ENCODE measurements around the gene PLTP. TPM values are rescaled to one million over a fixed set of nuclear protein-coding genes. Genes with fewer than 3 reads are reported as not detected.

Gene PLTP
- total and polyA plus RNA-seq, 7 experiments from 2014 or later, result 0.31 to 0.44 (median 0.37) TPM; not detected in 3

DNA sequence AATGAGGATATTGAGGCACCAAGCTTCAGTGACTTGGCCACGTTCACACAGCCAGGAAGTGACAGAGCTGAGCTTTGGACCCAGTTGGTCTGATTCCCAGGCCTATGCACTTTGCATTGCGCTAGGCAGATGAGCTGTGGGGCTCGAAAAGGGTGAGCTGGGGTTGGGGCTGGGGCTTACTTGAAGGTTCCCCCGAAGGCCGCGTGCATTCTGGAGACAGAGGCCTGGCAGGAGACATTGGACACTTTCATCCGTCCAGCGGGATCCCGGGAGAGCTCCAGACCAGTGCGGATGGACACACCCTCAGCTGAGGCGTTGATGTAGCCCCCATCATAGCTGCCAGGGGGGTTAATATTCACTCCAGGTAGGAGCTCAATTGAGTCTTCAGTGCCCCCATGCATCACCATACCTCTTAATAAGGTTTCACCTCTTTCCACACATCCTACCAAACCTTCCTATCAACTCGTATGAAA, 2.6 kb downstream of the PLTP start:
- Histone ChIP-seq H3K4me1 (ENCODE audit: control insufficient read depth in 2 of 2, insufficient read depth in 2 of 2, low read length in 2 of 2) (peaks cover 13 to 17% of the 10 kb centered on the region in 2 donors), H3K27me3 (ENCODE audit: control insufficient read depth in 2 of 2, insufficient read depth in 2 of 2, low read length in 2 of 2) (no peaks in the 10 kb centered on the region), H3K36me3 (ENCODE audit: control insufficient read depth in 2 of 3, insufficient read depth in 3 of 3, low read length in 3 of 3) (no peaks in the 10 kb centered on the region), H3K9me3 (ENCODE audit: control insufficient read depth in 2 of 3, low read length in 3 of 3) (no peaks in the 10 kb centered on the region), H3K4me3 (ENCODE audit: low read length) (no peak overlapping the region), H3K27ac (ENCODE audit: low read depth, low read length) (no peak overlapping the region)
- no peak overlapping the region for H3K4me3 Mint-ChIP-seq
- no peaks in the 10 kb centered on the region for H3K36me3 Mint-ChIP-seq
- peak overlapping the region in 2 of 9 donors; percentile 58 to 69 for H3K27ac Mint-ChIP-seq
- intact Hi-C loops (cut with micrococcal nuclease), result no loop called here
- H3K9me3 Mint-ChIP-seq, result no peaks in the 10 kb centered on the region
- ATAC-seq (no peak), DNase-seq (no peak)
- CTCF ChIA-PET, result interaction anchor here (0.5 kb wide), 1 partner anchor 10 kb away, joined by 4 read pairs; no protein-coding TSS in a partner anchor
- peaks cover 0 to 14% (median 8%) of the 10 kb centered on the region in 5 donors for H3K27me3 Mint-ChIP-seq
- POLR2A ChIA-PET, result interaction anchor here (0.7 to 3.2 kb wide), 2 partner anchors 25 to 648 kb away, joined by 3 to 18 read pairs; partner anchors contain the start of gene PCIF1
- H3K4me1 Mint-ChIP-seq, result peaks cover 0 to 21% (median 16%) of the 10 kb centered on the region in 7 donors

DNA sequence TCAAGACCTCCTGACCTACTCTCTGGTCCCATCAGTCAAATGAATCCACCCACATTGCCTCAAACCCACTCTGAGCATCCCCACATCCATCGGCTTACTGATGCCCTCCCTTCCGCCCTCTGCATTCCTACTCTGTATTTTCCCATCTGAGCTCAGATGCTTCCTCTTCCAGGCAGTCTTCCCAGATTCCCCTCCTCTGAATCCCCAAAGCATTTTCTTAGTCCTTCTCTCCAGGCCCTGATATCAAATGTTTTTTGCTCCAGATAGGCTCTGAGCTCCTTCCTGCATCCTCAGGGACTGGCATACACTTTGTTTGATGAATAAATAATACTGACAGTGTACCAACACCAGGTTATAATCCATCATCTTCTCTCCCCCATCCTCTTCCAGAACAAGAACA, 3.9 kb downstream of the PLTP start:
- CTCF ChIA-PET, result no interaction called here

DNA sequence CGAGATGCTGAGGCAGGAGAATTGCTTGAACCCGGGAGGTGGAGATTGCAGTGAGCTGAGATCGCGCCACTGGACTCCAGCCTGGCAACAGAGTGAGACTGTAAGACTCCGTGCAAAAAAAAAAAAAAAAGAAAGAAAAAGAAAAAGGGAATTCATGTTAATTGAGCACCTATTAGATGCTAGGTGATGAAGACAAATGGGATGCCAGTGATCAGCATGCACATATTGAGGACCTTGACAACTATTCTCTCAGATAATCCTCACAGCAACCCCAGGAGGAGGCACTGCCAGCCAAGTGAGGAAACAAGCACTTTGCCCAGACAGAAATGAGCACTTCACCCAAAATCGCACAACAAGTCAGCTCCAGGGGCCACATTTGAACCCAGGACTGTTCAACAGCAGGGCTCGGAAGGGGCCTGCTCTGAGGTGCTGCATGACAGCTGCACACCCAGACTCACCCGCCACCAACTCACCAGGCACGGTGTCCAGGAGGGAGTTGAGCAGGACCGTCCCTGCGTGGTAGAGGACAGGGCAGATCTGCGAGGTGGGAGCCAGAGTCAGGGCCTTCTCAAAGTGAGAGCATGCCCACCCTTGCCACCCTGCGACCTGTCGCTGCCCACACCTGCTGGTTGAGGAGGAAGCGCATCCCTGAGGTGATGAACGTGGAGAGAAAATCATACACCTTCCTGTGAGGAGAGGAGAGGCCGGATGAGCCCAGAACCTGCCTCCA, 4.6 kb downstream of the PLTP start:
- POLR2A ChIA-PET, result no interaction called here

More for the DNA sequence above, 3.9 kb downstream of the PLTP start:
- DNase-seq, result no peak
- H3K36me3 Mint-ChIP-seq, result no peaks in the 10 kb centered on the region
- peaks cover 0 to 21% (median 16%) of the 10 kb centered on the region in 7 donors for H3K4me1 Mint-ChIP-seq
- no peak for ATAC-seq
- Histone ChIP-seq H3K4me3 (ENCODE audit: low read length) (no peak overlapping the region), H3K27me3 (ENCODE audit: control insufficient read depth in 2 of 2, insufficient read depth in 2 of 2, low read length in 2 of 2) (no peaks in the 10 kb centered on the region), H3K9me3 (ENCODE audit: control insufficient read depth in 2 of 3, low read length in 3 of 3) (no peaks in the 10 kb centered on the region), H3K4me1 (ENCODE audit: control insufficient read depth in 2 of 2, insufficient read depth in 2 of 2, low read length in 2 of 2) (peaks cover 13 to 17% of the 10 kb centered on the region in 2 donors), H3K27ac (ENCODE audit: low read depth, low read length) (no peak overlapping the region), H3K36me3 (ENCODE audit: control insufficient read depth in 2 of 3, insufficient read depth in 3 of 3, low read length in 3 of 3) (no peaks in the 10 kb centered on the region)
- H3K9me3 Mint-ChIP-seq, result no peaks in the 10 kb centered on the region
- intact Hi-C loops (cut with micrococcal nuclease), result no loop called here
- H3K4me3 Mint-ChIP-seq, result no peak overlapping the region
- POLR2A ChIA-PET, result no interaction called here
- H3K27me3 Mint-ChIP-seq, result peaks cover 0 to 9% (median 4%) of the 10 kb centered on the region in 5 donors
- H3K27ac Mint-ChIP-seq, result no peak overlapping the region

DNA sequence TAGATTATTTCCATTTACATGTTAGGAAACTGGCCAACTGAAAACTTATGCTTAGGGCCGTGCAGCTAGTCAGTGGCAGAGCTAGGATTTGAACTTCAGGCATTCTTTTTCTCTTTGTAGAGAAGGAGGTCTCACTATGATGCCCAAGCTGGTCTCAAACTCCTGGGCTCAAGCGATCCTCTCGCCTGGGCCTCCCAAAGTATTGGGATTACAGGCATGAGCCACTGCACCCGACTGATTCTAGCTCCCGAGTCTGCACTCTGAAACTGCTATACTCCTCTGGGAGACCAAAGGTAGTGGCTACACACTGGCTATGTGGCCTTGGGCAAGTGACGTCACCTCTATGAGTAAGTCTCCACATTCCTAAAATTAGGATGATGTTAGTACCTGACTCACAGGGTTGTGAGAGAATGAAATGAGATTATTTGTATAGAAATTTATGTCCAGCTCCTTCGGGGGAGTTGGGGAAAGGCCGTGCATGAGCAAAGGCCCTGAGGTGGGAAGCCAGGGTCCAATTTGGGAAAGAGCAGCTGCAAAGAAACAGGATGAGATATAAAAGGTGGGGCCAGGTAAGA, 6.4 kb downstream of the PLTP start:
- ChIA-PET CTCF (no interaction called here), POLR2A (interaction anchor here (0.8 kb wide), 1 partner anchor 12 kb away, joined by 3 read pairs; no protein-coding TSS in a partner anchor)
- Histone ChIP-seq H3K9me3 (ENCODE audit: control insufficient read depth in 2 of 3, low read length in 3 of 3) (no peaks in the 10 kb centered on the region), H3K27me3 (ENCODE audit: control insufficient read depth in 2 of 2, insufficient read depth in 2 of 2, low read length in 2 of 2) (no peaks in the 10 kb centered on the region), H3K36me3 (ENCODE audit: control insufficient read depth in 2 of 3, insufficient read depth in 3 of 3, low read length in 3 of 3) (no peaks in the 10 kb centered on the region), H3K27ac (ENCODE audit: low read depth, low read length) (no peak overlapping the region), H3K4me1 (ENCODE audit: control insufficient read depth in 2 of 2, insufficient read depth in 2 of 2, low read length in 2 of 2) (peaks cover 0 to under 1% of the 10 kb centered on the region in 2 donors), H3K4me3 (ENCODE audit: low read length) (no peak overlapping the region)
- ATAC-seq (no peak), DNase-seq (no peak)
- Mint-ChIP-seq H3K4me1 (peaks cover 0 to 3% (median 2%) of the 10 kb centered on the region in 7 donors), H3K4me3 (no peak overlapping the region), H3K36me3 (no peaks in the 10 kb centered on the region), H3K9me3 (no peaks in the 10 kb centered on the region), H3K27ac (no peak overlapping the region), H3K27me3 (peaks cover 0 to 1% (median 0%) of the 10 kb centered on the region in 5 donors)
- intact Hi-C loops (cut with micrococcal nuclease), result no loop called here

More for the DNA sequence above, 4.6 kb downstream of the PLTP start:
- no peak for DNase-seq
- no peaks in the 10 kb centered on the region for H3K9me3 ChIP-seq (ENCODE audit: control insufficient read depth in 2 of 3, low read length in 3 of 3)
- no peak for ATAC-seq
- CTCF ChIA-PET, result no interaction called here
- H3K9me3 Mint-ChIP-seq, result no peaks in the 10 kb centered on the region
- intact Hi-C loops (cut with micrococcal nuclease), result no loop called here
- H3K4me3 ChIP-seq (ENCODE audit: low read length), result no peak overlapping the region
- H3K4me1 ChIP-seq (ENCODE audit: control insufficient read depth in 2 of 2, insufficient read depth in 2 of 2, low read length in 2 of 2), result peaks cover 13 to 17% of the 10 kb centered on the region in 2 donors
- H3K27me3 Mint-ChIP-seq, result peaks cover 0 to 6% (median 3%) of the 10 kb centered on the region in 5 donors
- H3K36me3 ChIP-seq (ENCODE audit: control insufficient read depth in 2 of 3, insufficient read depth in 3 of 3, low read length in 3 of 3), result no peaks in the 10 kb centered on the region
- H3K36me3 Mint-ChIP-seq, result no peaks in the 10 kb centered on the region
- peaks cover 0 to 19% (median 15%) of the 10 kb centered on the region in 7 donors for H3K4me1 Mint-ChIP-seq
- no peaks in the 10 kb centered on the region for H3K27me3 ChIP-seq (ENCODE audit: control insufficient read depth in 2 of 2, insufficient read depth in 2 of 2, low read length in 2 of 2)
- H3K27ac Mint-ChIP-seq, result no peak overlapping the region
- H3K27ac ChIP-seq (ENCODE audit: low read depth, low read length), result no peak overlapping the region
- no peak overlapping the region for H3K4me3 Mint-ChIP-seq

DNA sequence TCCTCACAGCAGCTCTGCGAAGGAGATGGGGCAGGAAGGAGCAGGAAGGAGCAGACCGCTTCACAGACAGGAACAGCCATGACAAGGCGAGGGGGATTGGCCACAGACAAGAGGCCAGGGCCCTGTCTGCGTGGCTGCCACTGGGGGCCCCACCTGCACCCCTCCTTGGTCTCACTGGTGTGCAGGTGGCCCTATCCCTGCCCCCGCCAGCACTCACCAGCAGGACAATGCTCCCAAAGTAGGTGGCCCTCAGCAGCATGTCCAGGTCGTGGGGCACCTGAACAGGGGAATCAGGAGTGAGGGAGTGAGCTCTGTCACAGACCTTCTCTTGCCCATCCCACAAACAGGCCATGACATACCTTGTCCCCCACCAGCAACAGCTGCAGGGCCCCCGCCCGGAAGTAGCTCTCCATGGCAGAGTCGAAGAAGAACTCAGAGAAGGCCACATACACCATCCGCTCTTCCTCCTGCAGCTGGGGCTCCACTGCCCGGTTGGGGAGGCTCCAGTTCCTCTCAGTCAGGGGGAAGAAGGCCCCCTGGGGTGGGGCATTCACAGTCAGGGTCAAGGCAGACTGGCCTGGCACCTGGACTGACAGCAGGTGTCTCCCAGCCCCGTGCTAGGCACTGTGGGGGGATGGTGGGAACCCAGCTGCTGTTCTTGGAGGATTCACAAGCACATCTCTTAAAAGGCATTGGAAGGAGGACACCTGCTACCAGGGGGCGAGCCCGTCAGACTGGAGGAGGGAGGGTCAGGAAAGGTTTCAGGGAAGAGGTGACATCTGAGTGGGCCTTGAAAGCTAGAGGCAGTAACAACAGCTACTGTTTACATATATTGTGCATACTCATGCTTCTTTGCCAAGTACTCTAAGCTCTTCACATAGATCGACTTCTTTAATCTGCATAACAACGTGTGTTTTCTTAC, 7.1 kb downstream of the PLTP start:
- no peak overlapping the region for H3K4me3 ChIP-seq (ENCODE audit: low read length)
- H3K27me3 Mint-ChIP-seq, result no peaks in the 10 kb centered on the region
- no peak overlapping the region for H3K4me3 Mint-ChIP-seq
- no peak for DNase-seq
- H3K36me3 ChIP-seq (ENCODE audit: control insufficient read depth in 2 of 3, insufficient read depth in 3 of 3, low read length in 3 of 3), result no peaks in the 10 kb centered on the region
- ChIA-PET POLR2A (interaction anchor here (0.8 to 1.3 kb wide), 2 partner anchors 12 to 14 kb away, joined by 3 read pairs; partner anchors contain the start of genes CTSA and NEURL2), CTCF (no interaction called here)
- H3K36me3 Mint-ChIP-seq, result no peaks in the 10 kb centered on the region
- no peak for ATAC-seq
- no peak overlapping the region for H3K27ac Mint-ChIP-seq
- no peaks in the 10 kb centered on the region for H3K4me1 ChIP-seq (ENCODE audit: control insufficient read depth in 2 of 2, insufficient read depth in 2 of 2, low read length in 2 of 2)
- H3K27me3 ChIP-seq (ENCODE audit: control insufficient read depth in 2 of 2, insufficient read depth in 2 of 2, low read length in 2 of 2), result no peaks in the 10 kb centered on the region
- H3K4me1 Mint-ChIP-seq, result no peaks in the 10 kb centered on the region
- intact Hi-C loops (cut with micrococcal nuclease), result no loop called here
- no peak overlapping the region for H3K27ac ChIP-seq (ENCODE audit: low read depth, low read length)
- H3K9me3 Mint-ChIP-seq, result no peaks in the 10 kb centered on the region
- no peaks in the 10 kb centered on the region for H3K9me3 ChIP-seq (ENCODE audit: control insufficient read depth in 2 of 3, low read length in 3 of 3)

GRCh38 chr20:45902199-45902701, 9.7 kb downstream of the PLTP start:
- ATAC-seq (no peak), DNase-seq (no peak)
- peaks cover 0 to 14% (median 4%) of the 10 kb centered on the region in 5 donors for H3K36me3 Mint-ChIP-seq
- Histone ChIP-seq H3K9me3 (ENCODE audit: control insufficient read depth in 2 of 3, low read length in 3 of 3) (no peaks in the 10 kb centered on the region), H3K4me1 (ENCODE audit: control insufficient read depth in 2 of 2, insufficient read depth in 2 of 2, low read length in 2 of 2) (no peaks in the 10 kb centered on the region), H3K4me3 (ENCODE audit: low read length) (no peak overlapping the region), H3K36me3 (ENCODE audit: control insufficient read depth in 2 of 3, insufficient read depth in 3 of 3, low read length in 3 of 3) (peaks cover 0 to 16% (median 0%) of the 10 kb centered on the region in 3 experiments), H3K27me3 (ENCODE audit: control insufficient read depth in 2 of 2, insufficient read depth in 2 of 2, low read length in 2 of 2) (no peaks in the 10 kb centered on the region), H3K27ac (ENCODE audit: low read depth, low read length) (no peak overlapping the region)
- H3K4me1 Mint-ChIP-seq, result no peaks in the 10 kb centered on the region
- no peaks in the 10 kb centered on the region for H3K27me3 Mint-ChIP-seq
- no peaks in the 10 kb centered on the region for H3K9me3 Mint-ChIP-seq
- ChIA-PET CTCF (no interaction called here), POLR2A (interaction anchor here (0.7 kb wide), 1 partner anchor 528 kb away, joined by 3 read pairs; no protein-coding TSS in a partner anchor)
- H3K27ac Mint-ChIP-seq, result no peak overlapping the region
- no peak overlapping the region for H3K4me3 Mint-ChIP-seq
- intact Hi-C loops (cut with micrococcal nuclease), result no loop called here
